Pons (tissue), 1 donor: ENCODE measurements around the gene SLC38A1.
"Not testable (repeated sequence)": the region's sequence is repeated elsewhere in the genome, so short reads cannot be mapped to it uniquely, and the experiment has no call there.

Source experiments
- DNase-seq: peaks from one replicate; pipeline ENCODE4 v3.0.0-alpha.2; 2016; ENCODE audit warnings: low spot score

SLC38A1 gene

DNA sequence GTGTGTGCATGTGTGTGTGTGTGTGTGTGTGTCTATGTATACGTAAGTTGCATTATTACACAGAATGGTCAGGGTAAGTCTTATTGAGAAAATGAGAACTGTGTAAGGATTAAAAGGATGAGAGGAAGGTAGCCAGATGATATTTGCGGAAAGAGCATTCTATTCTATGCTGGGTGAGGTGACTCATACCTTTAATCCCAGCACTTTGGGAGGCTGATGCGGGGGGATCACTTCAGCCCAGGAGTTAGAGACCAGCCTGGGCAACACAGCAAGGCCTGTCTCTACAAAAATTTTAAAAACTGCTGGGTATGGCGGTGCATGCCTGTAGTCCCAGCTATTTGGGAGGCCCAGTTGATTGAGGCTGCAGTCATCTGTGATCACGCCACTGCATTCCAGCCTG is 103.7 kb downstream of the SLC38A1 start:
- DNase-seq: no peak

DNA sequence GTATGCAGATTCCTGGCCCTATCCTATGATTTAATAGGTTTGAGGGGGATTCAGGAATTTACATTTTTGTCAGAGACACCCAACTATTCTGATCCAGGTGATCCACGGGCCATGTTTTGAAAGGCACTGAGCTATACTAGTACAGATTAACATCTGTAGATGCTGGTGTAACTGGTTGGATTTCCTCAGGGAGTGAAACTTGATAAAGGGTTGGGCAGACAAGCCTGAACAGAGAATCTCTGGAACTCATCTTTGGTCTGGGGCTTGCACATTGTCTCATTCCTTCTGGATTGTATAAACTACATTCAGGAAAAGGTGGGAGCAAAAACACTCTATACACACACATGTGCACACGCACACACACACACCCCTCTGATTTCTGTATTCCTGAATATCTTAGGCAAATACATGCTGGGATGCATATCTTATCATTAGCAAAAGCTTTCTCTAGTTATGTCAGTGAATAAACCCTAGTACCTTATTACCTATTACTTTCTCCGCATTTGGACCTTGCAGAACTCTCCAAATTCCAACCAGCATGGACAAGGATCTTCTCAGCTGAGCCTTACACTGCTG is 104.6 kb downstream of the SLC38A1 start:
- no peak for DNase-seq

DNA sequence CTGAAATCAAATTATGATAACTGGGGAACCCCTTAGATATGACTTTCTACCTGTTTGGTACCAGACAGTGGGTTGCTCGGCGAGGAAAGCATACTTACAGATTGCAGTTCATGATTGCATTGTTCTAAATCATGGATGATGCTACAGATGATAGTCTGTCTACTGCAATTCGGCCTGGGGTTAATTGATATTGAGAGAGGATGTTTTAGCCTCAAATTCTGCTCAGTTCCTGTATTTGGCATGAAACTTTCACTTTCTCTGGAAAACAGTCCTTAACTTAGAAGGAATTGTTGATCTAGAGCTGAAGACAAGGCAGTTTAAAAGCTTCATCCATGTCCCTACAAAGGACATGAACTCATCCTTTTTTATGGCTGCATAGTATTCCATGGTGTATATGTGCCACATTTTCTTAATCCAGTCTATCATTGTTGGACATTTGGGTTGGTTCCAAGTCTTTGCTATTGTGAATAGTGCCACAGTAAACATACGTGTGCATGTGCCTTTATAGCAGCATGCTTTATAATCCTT is 106.2 kb downstream of the SLC38A1 start:
- not testable (repeated sequence) for DNase-seq

DNA sequence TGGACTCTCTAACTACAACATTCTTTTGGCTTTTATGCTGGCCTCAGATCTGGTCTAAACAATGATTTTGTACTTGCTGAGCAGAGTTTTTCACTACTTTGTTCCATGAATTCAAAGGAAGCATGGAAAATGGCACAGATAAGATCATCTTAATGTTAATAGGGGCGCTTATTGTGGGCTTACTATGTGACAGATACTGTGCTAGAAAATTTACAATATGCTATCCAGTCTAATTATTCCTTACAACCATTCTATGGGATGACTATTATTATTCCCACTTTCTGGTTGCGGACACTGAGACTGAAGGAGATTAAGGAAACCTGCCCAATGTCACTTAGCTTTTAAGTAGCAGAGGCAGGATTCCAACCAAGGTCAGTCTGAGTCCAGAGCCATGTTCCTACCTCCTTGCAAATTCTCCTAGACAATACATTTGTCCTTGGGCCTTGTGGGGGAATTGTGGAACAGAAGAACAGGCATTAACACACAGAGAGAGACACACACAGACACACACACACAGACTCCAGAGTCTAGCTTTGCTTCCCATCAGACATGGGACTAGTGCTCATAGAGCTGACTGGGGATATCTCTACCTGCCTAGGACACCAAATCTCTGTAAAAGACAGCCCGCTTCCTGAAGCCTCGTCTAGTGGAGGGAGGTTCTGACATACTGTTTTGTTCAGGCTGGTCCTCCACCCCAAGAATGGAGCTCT is 107.7 kb downstream of the SLC38A1 start:
- no peak for DNase-seq

DNA sequence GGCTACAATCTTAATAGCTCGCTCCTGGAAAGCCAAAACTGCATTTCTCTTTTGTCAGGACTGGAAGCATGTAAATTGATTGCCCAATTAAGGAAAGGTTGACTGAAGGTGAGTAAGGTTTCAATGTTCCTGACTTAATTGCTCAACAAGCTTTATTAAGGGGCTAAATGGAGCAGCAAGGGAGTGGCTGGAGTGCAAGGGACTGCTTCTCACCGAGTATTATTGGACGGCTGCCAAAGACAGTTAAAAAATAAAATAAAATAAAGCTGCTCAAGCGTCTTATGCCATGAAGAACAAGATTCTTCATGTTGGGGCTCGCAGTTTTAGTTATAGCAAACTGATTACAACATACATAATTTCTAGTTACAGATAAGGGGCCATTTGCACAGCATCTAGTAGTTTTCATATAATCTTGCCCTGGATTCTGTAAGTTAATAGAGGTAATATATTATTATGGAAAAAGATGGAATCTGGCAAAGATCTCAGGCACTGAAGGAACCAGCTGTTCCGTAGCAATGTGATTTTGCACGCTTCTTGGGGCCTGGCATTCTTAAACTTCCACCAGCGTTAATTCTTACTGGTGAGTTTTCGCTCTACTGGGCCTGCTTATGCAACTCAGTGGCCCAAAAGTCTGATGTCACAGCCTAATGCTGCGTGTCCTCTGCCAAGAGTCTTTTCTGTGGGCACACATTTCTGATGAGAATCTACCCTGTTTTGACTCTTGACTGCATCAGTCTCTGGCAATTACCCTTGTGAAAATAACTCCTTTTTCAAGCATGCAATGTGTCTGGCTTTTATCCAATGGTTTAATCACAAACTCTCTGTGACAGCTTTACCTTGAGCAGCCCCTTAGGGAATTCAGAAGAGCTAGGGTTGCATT is 108.5 kb downstream of the SLC38A1 start:
- DNase-seq: peak; percentile 16

DNA sequence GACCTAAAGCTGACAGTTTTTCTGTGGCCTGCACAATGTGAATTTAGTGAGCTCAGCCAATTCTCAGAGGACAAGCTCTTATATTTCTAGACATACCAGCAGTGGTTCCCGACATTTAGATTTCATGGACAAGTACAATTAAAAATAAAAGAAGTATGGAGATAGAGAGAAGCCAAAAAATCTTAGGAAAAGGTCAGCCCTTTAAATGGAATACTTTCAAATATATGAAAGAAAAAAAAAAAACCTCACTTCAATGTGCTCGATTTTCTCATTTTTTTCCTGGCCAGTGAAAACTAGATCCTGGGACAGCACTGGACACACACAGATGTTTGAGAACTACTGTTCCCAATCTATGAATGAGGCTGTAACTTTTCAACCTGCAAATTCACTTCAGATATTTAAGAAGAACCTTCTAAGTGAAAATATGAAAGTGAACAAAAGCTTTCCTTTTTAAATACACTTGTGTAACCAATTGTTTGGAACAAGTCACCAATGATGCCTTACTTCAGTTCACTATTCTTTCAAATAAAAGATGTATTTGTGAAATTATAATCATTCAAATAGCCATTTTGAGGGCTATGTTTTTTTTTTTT is 109.4 kb downstream of the SLC38A1 start:
- no peak for DNase-seq

DNA sequence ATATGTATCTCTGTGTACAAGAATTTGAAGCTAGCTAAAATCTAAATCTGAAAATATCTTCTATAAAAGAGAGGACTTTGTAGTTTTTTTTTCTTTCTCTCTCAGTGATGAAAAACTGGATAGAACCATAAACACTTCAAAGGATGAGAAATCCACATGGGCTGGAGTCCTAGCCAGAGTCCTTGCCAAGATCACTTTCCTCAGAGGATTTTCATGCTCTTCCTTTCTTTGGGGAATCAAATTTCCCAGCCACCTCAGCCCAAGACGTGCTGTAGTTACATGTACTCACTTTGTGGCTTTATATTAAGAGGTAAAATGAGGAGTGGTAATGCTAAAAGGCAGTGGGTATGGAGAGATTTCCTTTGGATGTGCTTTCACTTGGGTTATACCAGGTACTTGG is 110.3 kb downstream of the SLC38A1 start:
- no peak for DNase-seq

DNA sequence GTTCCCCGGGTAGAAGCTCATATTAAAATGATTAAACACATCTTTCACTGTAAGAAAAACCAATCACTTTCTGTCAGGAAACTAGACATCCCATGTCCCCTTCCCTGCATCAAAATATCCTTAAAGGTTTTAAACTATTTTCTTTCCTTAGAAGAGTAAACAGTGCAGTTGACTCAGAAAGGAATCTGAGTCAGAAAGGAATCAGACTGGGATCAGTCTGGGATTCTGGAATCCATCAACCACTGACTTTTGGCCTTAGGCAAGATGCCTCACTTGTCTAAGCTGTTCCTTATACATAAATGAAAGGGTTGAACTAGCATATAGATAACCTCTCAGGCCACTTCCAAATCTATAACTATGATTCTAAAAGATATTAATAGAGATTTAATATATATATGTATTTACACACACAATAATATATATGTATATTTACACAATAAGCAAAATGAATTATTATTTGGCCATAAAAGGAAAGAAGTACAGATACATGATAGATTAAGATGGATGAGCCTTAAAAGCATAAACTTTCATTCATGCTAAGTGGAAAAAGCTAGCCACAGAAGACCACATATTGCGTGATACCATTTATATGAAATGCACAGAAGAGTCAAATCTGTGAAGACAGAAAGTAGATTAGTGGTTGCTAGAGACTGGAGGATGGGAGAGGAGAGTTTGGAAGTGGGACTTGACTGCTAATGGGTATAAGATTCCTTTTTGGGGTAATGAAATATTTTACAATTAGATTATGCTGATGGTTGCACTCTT is 114.4 kb downstream of the SLC38A1 start:
- DNase-seq: no peak

DNA sequence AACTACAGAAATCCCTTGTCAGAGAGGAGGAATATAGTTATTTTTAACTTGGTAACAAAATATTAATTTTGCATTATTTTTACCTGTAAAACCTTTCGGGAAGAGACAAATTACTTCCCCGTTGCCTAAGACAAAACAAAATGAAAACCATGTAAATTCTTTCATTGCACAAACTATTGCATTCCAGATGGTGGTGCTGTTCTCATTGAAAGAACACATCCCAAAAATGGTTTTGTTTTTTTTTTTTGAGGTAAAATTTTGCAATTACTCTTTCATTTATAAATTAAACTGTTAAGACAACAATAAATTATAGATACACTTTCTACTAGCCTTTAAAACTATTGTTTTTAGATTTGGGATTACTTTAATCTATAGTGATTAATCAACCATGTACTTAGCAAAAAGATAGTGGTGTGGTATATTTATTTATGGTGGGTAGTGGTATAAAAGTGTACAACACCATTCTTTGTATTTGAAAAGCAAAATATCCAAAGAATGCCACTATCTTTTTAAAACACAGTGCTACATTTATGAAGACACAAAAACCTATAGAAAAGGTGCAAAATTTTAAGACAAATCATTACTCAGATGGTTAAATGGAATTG is 115.5 kb downstream of the SLC38A1 start:
- DNase-seq: peak; percentile 75

DNA sequence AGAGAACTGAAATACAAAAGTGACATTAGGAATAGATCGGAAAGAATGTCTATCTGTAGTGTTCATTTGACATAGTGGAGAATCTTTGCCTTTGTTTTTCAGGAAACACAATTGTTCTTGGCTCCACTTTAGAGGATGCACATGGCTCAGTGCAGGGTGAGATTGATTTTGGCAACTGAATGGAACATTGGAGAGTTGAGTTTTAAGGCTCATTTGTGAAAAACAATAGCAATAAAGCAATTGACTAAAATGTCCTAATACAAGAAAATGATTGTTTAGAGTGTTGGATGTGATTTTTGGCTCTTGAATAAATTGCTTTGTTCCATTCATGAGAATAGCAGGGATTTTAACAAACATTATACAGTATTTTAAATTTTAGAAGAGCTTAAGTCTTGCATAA is 116.4 kb downstream of the SLC38A1 start:
- DNase-seq: peak; percentile 96

DNA sequence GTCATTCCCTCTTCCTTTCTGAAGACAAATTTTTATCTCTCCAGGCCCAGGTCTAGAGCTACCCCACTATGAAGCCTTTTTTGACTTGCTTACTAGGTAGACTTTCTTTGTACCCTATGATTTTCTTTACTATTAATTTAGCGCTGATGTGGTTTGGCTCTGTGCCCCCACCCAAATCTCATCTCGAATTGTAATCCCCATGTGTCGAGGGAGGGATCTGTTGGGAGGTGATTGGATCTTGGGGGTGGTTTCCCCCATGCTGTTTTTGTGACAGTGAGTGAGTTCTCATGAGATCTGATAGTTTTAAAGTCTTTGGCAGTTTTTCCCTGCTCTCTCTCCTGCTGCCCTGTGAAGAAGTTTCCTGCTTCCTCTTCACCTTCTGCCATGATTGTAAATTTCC is 118.1 kb downstream of the SLC38A1 start:
- DNase-seq: no peak

DNA sequence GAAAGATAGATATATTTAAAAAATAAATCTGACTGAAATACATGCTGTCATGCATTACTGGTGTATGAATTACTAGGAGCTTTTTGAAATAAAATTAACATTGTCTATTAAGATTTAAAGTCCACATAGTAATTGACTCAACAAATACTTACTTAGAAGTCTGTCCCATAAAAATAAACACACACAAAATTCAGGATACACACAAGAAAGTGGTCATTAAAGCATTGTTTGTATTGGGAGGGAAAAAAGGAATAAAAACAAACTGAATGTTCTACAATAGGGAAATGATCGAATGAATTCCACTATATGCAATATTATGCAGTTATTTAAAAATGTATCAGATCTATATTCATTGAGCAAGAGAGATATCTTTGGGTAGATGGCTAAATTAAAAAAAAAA is 118.9 kb downstream of the SLC38A1 start:
- no peak for DNase-seq

DNA sequence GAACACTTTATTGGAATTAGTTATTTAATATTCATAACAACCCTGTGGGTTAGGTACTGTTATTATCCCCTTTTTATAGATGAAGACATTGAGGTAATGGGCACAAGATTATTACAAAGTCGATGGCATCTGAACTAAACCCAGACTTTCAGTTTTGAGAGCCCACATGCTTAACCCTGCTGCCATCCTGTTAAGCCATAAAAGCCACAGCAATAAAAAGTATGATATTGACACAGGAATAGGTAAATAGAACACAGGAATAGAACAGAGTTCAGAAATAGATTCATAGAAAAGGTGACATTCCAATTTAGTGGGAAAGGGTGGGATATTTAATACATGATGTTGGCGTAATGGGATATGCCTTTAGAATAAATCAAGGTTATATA is 119.8 kb downstream of the SLC38A1 start:
- no peak for DNase-seq

DNA sequence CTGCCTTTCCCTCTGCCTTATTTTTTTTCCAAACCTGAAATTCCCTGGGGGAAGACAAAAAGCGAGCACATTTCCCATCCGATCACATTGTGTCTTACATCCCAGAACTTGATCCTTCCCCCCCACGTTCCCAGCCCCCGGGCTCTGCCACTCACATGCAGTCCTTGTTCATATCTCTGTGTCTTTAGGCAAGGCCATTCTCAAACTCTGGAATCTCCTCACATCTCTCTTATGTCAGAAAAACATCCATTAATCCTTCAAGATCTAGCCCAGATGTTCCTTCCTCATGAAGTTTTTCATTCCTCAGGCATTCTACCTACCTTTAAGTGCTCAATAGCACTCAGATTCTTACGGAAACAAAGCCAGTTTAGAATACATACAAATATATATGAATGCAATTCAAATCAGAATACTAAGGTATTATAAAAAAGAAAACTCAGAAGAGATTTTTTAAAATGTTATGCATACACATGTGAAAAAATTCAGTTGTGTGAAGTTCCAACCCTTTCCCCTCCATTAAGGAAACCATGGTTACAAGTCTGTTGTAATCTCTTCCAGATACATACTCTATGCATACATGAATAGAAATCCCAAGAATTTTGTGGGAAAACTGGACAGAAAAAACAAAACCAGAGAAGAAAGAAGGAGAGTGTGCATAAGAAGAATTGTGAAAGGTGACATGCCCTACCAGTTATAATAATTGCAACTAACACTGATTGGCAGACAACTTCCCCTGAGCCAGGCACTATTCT is 120.3 kb downstream of the SLC38A1 start:
- DNase-seq: no peak

DNA sequence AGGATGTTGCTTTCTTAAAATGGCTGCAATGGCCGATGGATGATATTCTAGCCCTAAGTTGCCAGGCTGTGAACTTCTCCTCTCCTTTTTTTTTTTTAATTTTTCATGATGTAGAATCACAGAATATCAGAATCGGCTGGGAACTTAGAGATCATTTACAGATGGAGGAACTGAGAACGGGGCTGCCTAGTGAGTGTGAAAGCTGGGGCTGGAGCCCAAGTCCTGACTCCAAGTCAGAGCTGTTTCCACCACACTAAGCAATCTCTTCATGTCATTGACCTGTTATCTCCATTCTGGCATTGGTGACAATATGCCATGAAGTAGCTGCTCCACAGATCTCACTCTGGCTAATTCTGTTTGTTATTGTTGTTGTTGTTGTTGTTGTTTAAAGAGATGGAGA is 121.7 kb downstream of the SLC38A1 start:
- DNase-seq: no peak

DNA sequence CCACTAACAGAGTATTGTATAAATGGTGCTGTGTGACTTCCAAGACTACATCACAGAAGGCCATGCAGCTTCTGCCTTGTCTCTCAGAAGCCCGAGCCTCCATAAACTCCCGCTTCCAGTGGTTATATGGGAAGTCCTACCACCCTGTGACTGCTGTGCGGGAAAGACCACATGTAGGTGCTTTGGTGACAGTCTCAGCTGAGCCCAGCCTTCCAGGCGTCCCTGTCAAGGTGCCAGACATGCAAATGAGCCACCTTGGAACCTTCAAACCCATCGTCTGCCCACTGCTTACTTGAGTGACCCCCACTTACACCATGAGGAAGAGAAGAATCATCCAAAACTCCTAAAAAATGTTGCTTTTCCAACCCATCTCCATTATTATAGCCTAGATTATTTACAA is 123.0 kb downstream of the SLC38A1 start:
- no peak for DNase-seq

DNA sequence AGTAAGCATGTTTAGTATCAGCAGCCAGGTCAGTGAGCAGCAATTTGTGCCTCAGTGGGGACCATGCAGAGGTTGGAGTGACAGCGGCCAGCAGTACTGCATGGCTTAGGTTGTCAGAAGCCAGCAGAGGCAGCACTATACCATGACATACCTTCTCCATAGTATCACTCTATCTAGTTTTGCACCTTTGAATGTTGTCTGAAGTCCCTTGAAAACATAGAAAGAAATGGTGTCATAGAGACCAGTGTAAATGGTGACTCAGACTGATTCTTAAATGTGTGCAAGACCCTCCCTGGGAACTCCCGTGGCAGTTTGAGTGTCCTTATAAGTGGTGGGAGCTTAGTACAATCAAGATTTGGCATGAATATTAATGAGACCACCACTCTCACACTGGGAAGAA is 124.4 kb downstream of the SLC38A1 start:
- DNase-seq: no peak

DNA sequence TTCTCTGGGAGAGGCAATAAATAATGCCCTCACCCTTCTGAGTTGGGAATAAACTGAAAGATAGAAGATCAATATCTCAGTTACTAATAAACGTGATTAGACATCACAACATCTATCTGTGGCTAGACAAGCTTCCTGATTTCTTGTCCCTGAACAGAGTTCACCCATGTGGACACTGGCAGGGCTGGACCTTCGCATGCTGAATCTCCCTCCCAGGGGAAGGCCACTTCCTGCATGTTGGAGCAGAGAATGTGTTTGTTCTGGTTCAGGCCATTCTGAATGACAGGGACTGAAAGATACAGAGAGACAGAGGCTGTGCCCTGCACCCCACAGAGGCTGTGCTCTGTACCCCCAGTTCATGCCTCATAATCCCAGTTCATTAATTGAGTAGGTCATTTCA is 132.6 kb downstream of the SLC38A1 start:
- no peak for DNase-seq

DNA sequence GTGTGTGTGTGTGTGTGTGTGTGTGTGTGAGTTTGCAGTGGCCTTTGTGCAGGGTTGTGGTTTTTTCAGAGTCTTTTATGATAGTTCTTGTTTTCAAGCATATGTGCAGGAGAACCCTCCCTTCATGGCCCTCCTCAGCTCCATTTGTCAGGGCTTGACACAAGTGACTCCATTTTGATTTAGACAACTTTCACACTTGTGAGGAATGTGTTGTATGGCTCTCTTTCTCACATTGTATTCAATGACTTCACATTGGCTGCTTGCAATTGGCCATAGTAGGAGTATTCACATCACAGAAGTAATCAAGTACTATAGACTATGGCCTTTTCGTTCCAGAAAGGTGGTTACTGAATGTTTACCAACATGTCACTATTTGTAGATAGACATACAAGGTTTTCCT is 133.1 kb downstream of the SLC38A1 start:
- no peak for DNase-seq

DNA sequence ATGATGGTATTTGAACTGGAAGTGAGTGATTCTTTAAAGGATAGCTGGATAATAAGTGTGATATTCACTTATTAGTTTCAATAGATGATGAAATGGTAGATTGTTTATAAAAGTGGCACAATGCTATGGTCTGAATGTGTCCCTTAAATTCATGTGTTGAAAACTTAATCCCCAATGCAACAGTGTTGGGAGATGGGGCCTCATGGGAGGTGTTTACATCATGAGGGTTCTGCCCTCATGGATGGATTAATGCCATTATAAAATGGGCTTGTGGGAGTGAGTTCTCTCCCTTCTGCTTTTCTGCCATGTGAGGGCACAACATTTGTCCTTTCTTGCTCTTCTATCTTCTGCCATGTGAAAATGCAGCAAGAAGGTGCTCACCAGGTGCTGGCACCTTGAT is 134.0 kb downstream of the SLC38A1 start:
- no peak for DNase-seq
